Stimulated activated CD4-positive, alpha-beta T cell treated with anti-CD3 and anti-CD28 coated beads, Interleukin-12 subunit alpha, Interleukin-12 subunit beta, amount 100 ng/mL, for 24 hours (primary cell): ENCODE data around the gene DPAGT1.
A peak's percentile ranks its signal among the peaks of the same experiment; 100 is the strongest.
"Not testable (repeated sequence)": the region's sequence is repeated elsewhere in the genome, so short reads cannot be mapped to it uniquely, and the experiment has no call there.

Source experiments
- DNase-seq, 2 experiments: peaks; one replicate each; pipeline ENCODE4 v3.0.0-alpha.2; 2020; ENCODE audit warnings: low read depth in 2 of 2

The DPAGT1 gene

GRCh38 chr11:119115484-119116234 lies 14.0 kb upstream of the DPAGT1 start:
- no peak for DNase-seq

GRCh38 chr11:119114351-119114750 lies 12.7 kb upstream of the DPAGT1 start:
- no peak for DNase-seq

GRCh38 chr11:119113716-119114115 lies 12.1 kb upstream of the DPAGT1 start:
- DNase-seq: no peak

GRCh38 chr11:119112314-119113020 lies 10.8 kb upstream of the DPAGT1 start:
- DNase-seq: no peak

GRCh38 chr11:119111361-119111925 lies 9.8 kb upstream of the DPAGT1 start:
- no peak for DNase-seq

GRCh38 chr11:119110439-119110838 lies 8.8 kb upstream of the DPAGT1 start:
- no peak for DNase-seq

GRCh38 chr11:119109843-119110242 lies 8.2 kb upstream of the DPAGT1 start:
- DNase-seq: no peak

GRCh38 chr11:119108857-119109221 lies 7.2 kb upstream of the DPAGT1 start:
- no peak for DNase-seq

- DNase-seq: peak in 1 of 2 experiments; percentile 21
These were observed 6.6 kb upstream of the DPAGT1 start for GRCh38 chr11:119108146-119108856.

- DNase-seq: no peak
These were observed 6.0 kb upstream of the DPAGT1 start for GRCh38 chr11:119107538-119108145.

GRCh38 chr11:119106564-119107537 lies 5.2 kb upstream of the DPAGT1 start, which contains the start of gene C2CD2L:
Gene C2CD2L (plus strand): TSS chr11:119107344. CDS start chr11:119107742, 398 bp downstream.
- peak; percentile 83 to 84 for DNase-seq

GRCh38 chr11:119103793-119104192 lies 2.1 kb upstream of the DPAGT1 start:
- DNase-seq: no peak

- not testable (repeated sequence) for DNase-seq
These were observed 1.6 kb upstream of the DPAGT1 start for GRCh38 chr11:119103161-119103664.

- peak in 1 of 2 experiments; percentile 25 for DNase-seq
These were observed 477 bp downstream of the DPAGT1 start for GRCh38 chr11:119100994-119101758.

GRCh38 chr11:119100246-119100970 lies 1.2 kb downstream of the DPAGT1 start:
- no peak for DNase-seq

- no peak for DNase-seq
These were observed 1.9 kb downstream of the DPAGT1 start for GRCh38 chr11:119099711-119100110.

- DNase-seq: peak; percentile 98 to 99
These were observed 6.4 kb downstream of the DPAGT1 start for GRCh38 chr11:119095066-119095880.

- DNase-seq: peak in 1 of 2 experiments; percentile 26
These were observed 6.9 kb downstream of the DPAGT1 start for GRCh38 chr11:119094816-119095065.
